Natural killer cell treated with Interleukin-12 subunit alpha and Interleukin-12 subunit beta and Interleukin-15 and Interleukin-18, amount 100 ng/mL, for 72 hours (primary cell): ENCODE results near the gene CRAMP1. TPM values are rescaled to one million over a fixed set of nuclear protein-coding genes. Genes with fewer than 3 reads are reported as not detected.
A peak's percentile ranks its signal among the peaks of the same experiment; 100 is the strongest.

Source experiments
- ATAC-seq, 2 donors: fragments of 150-1000 bp; cut with Tn5 transposase in 1 of 2; sonication (Bioruptor Pico), chemical (Tn5 transposase) in 1 of 2; 2 replicates each; pipeline ENCODE4 v1.10.0; 2021
- DNase-seq: peaks from one replicate; pipeline ENCODE4 v3.0.0; 2022; ENCODE audit warnings: low spot score
- H3K27ac Mint-ChIP-seq, 2 donors: 1 replicate in 1 of 2; 2 replicates in 1 of 2; pipeline ENCODE4 v1.8.0; 2022; ENCODE audit warnings: mixed read lengths in 2 of 2, mild to moderate bottlenecking in 1 of 2, moderate library complexity in 1 of 2
- H3K27me3 Mint-ChIP-seq, 2 donors: 1 replicate in 1 of 2; 2 replicates in 1 of 2; pipeline ENCODE4 v1.8.0; 2022; ENCODE audit warnings: mixed read lengths in 2 of 2
- H3K36me3 Mint-ChIP-seq: one replicate; pipeline ENCODE4 v1.8.0; 2022; ENCODE audit warnings: mixed read lengths
- H3K4me1 Mint-ChIP-seq, 2 donors: 1 replicate in 1 of 2; 2 replicates in 1 of 2; pipeline ENCODE4 v1.8.0; 2022; ENCODE audit warnings: low read depth in 2 of 2, mixed read lengths in 2 of 2, mild to moderate bottlenecking in 1 of 2
- H3K4me3 Mint-ChIP-seq: one replicate; pipeline ENCODE4 v1.8.0; 2022; ENCODE audit warnings: mixed read lengths
- H3K9me3 Mint-ChIP-seq: 2 replicates; pipeline ENCODE4 v1.8.0; 2022; ENCODE audit warnings: mixed read lengths
- total RNA-seq, 2 donors: library from RNA; stranded (reverse); gene quantifications; one replicate each; pipeline ENCODE4 v1.2.3, GENCODE V29; 2022

The CRAMP1 gene
- total RNA-seq, 2 donors from 2014 or later: 33.3 to 35.3 TPM

- no peak overlapping the region for H3K4me3 Mint-ChIP-seq
- H3K27me3 Mint-ChIP-seq: no peaks in the 10 kb centered on the region
- H3K9me3 Mint-ChIP-seq: no peaks in the 10 kb centered on the region
- no peak for ATAC-seq
- peaks cover 36 to 45% of the 10 kb centered on the region in 2 donors for H3K4me1 Mint-ChIP-seq
- peak overlapping the region in 1 of 2 donors; percentile 71 for H3K27ac Mint-ChIP-seq
- no peak for DNase-seq
- H3K36me3 Mint-ChIP-seq: peaks cover 21% of the 10 kb centered on the region
These were observed 35.7 kb downstream of the CRAMP1 start for GRCh38 chr16:1647856-1648255.

DNA sequence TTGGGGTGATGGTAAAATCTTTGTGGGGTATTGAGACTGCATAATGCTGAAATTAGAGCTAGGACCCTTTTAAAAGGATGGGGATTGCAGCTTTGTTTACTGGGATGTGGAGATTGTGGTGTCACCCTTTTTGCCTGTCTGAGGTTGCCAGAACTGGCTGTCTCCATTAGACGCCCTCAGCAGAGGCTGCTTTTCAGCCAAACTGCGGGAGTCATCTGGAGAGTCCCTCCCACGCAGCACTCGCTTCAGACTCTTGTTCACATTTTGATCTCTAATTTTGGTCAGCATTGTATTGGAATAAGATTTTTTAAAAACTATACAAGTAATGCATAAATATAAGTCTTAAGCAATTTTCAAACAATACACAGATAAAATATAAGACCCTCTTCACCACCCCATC, 38.0 kb downstream of the CRAMP1 start:
- peaks cover 27% of the 10 kb centered on the region for H3K36me3 Mint-ChIP-seq
- peak overlapping the region in 1 of 2 donors; percentile 47 for H3K27ac Mint-ChIP-seq
- no peak for ATAC-seq

DNA sequence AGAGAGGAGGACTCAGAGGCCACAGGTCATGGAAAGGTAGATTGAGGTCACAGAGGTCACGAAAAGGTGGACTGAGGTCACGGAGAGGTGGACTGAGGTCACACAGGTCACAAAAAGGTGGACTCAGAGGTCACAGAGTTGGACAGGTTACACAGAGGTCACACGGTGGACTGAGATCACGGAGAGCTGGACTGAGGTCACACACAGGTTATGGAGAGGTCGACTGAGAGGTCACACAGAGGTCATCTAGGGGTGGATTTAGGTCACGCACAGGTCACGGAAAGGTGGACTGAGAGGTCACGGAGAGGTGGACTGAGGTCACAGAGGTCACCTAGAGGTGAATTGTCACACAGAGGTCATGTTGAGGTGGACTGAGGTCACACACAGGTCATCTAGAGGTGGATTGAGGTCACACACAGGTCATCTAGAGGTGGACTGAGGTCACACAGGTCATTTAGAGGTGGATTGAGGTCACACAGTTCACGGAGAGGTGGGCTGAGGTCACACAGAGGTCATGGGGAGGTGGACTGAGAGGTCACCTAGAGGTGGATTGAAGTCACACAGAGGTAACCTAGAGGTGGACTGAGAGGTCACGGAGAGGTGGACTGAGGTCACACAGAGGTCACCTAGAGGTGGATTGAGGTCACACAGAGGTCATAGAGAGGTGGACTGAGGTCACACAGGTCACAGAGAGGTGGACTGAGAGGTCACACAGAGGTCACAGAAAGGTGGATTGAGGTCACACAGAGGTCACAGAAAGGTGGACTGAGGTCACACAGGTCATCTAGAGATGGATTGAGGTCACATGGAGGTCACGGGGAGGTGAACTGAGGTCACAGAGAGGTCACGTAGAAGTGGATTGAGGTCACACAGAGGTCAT, 39.2 kb downstream of the CRAMP1 start:
- Mint-ChIP-seq H3K4me3 (no peak overlapping the region), H3K36me3 (peaks cover 27% of the 10 kb centered on the region), H3K27me3 (no peaks in the 10 kb centered on the region), H3K4me1 (peaks cover 21 to 23% of the 10 kb centered on the region in 2 donors), H3K27ac (peak overlapping the region; percentile 14 to 47), H3K9me3 (no peaks in the 10 kb centered on the region)
- DNase-seq (no peak), ATAC-seq (no peak)

More for the DNA sequence above, 38.0 kb downstream of the CRAMP1 start:
- Mint-ChIP-seq H3K4me1 (peaks cover 31 to 34% of the 10 kb centered on the region in 2 donors), H3K4me3 (no peak overlapping the region), H3K27me3 (no peaks in the 10 kb centered on the region), H3K9me3 (no peaks in the 10 kb centered on the region)
- no peak for DNase-seq

DNA sequence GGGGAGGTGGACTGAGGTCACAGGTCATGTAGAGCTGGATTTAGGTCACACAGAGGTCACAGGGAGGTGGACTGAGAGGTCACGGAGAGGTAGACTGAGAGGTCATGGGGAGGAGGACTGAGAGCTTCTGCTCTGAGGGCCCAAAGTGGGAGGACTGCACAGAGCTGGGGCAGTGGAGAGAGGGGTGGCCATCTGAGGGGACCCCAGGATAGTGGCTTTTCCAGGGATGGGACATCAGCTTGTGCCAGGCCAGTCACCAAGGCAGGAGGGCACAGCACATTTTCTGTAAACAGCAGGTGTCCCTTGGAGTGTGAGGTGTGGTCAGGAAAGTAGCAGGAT, 39.8 kb downstream of the CRAMP1 start:
- peaks cover 27% of the 10 kb centered on the region for H3K36me3 Mint-ChIP-seq
- H3K4me3 Mint-ChIP-seq: no peak overlapping the region
- H3K27me3 Mint-ChIP-seq: no peaks in the 10 kb centered on the region
- H3K4me1 Mint-ChIP-seq: peaks cover 15 to 18% of the 10 kb centered on the region in 2 donors
- no peak for ATAC-seq
- H3K9me3 Mint-ChIP-seq: no peaks in the 10 kb centered on the region
- DNase-seq: no peak
- peak overlapping the region; percentile 14 to 47 for H3K27ac Mint-ChIP-seq

DNA sequence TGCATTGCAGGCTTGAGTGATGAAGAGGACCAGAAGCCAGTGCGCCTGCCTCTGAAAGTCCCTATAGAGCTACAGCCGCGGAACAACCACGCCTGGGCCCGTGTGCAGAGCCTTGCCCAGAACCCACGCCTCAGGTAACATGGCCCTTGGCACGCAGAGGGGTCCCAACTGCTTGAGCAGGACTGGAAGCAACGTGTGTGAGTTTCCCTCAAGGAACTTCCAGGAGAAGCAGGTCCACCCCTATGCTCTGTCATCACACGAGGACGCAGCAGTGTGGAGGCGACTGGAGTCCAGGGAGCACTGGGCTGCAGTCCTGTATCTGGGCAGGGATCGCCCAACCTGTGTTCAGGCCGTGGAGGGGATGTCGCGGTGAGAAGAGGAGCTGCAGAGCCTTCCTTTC, 40.9 kb downstream of the CRAMP1 start:
- no peak for ATAC-seq
- no peak for DNase-seq
- Mint-ChIP-seq H3K27me3 (no peaks in the 10 kb centered on the region), H3K4me3 (no peak overlapping the region), H3K36me3 (peaks cover 22% of the 10 kb centered on the region), H3K4me1 (peaks cover 12 to 14% of the 10 kb centered on the region in 2 donors), H3K9me3 (no peaks in the 10 kb centered on the region), H3K27ac (no peak overlapping the region)

DNA sequence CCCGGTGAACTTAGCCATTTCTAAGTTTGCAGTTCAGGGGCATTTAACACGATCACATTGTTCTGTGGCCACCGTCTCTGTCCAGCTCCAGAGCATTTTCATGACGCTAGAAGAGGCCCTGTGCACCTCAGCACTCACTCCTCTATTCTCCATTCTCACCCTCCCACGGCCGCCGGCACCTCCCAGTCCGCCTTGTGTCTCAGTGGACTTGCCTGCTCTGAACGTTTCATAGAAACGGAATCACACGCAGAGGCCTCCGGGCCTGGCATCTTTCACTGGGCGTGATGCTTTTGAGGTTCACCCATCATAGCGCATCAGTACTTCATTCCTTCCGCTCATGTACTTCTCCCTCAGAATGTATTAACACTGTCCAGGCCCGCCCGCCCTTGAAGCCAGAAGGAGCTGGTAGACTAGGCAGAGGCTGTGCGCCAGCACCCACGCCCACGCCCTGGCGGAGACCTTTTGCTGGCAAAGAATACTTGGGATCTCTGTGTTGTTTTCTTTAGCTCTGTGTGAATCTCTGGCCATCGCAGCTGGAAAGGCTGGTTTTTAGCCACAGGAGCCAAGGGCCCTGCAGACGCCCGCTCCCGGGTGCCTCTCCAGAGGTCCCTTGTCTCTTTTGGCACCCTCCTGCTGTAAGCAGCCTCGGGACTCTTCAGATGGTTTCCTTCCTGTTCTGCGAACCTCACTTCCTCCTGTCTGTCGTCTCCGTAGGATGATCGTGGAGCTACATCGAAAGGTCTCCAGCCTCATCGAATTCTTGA, 42.5 kb downstream of the CRAMP1 start:
- no peak for ATAC-seq

DNA sequence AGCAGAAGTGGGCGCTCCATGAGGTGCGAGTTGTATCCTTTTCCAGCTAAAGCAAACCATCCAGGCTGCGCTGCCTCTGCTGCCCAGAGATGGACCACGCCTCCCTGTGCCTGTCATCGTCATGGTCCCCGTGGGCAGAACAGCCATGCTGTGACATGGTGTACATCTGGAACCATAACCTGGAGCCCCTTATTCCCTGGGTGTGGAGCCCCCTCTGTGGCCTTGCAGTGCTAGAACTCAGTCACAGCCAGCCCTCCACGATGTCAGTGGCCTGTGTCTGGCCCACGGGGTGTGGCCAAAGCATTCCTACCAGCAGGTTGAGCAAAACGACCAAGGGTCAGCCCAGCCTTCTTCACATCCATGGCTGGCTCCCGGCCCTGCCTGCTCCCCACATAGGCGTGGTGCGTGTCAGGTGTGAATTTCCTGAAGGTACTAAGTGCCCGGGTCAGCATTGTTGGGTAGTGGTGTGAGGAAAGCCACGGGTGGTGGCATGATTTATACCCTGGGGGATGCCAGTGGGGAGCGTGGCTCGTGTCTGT, 43.2 kb downstream of the CRAMP1 start:
- ATAC-seq (no peak), DNase-seq (no peak)
- Mint-ChIP-seq H3K9me3 (no peaks in the 10 kb centered on the region), H3K4me3 (no peak overlapping the region), H3K27me3 (no peaks in the 10 kb centered on the region), H3K36me3 (peaks cover 21% of the 10 kb centered on the region), H3K4me1 (peaks cover 12% of the 10 kb centered on the region in 2 donors), H3K27ac (no peak overlapping the region)

More for the DNA sequence above, 42.5 kb downstream of the CRAMP1 start:
- H3K4me3 Mint-ChIP-seq: no peak overlapping the region
- H3K27ac Mint-ChIP-seq: no peak overlapping the region
- peaks cover 21% of the 10 kb centered on the region for H3K36me3 Mint-ChIP-seq
- no peaks in the 10 kb centered on the region for H3K9me3 Mint-ChIP-seq
- no peaks in the 10 kb centered on the region for H3K27me3 Mint-ChIP-seq
- no peak for DNase-seq
- H3K4me1 Mint-ChIP-seq: peaks cover 12 to 13% of the 10 kb centered on the region in 2 donors

- Mint-ChIP-seq H3K4me1 (peaks cover 4 to 5% of the 10 kb centered on the region in 2 donors), H3K4me3 (no peak overlapping the region), H3K27ac (no peak overlapping the region), H3K9me3 (no peaks in the 10 kb centered on the region), H3K27me3 (no peaks in the 10 kb centered on the region), H3K36me3 (peaks cover 14% of the 10 kb centered on the region)
- peak in 1 of 2 donors; percentile 15 for ATAC-seq
- no peak for DNase-seq
These were observed 44.0 kb downstream of the CRAMP1 start for GRCh38 chr16:1655909-1656807.

- Mint-ChIP-seq H3K36me3 (peaks cover 6% of the 10 kb centered on the region), H3K4me3 (no peak overlapping the region), H3K27me3 (no peaks in the 10 kb centered on the region), H3K9me3 (no peaks in the 10 kb centered on the region), H3K4me1 (no peaks in the 10 kb centered on the region), H3K27ac (no peak overlapping the region)
- DNase-seq: no peak
- ATAC-seq: no peak
These were observed 44.9 kb downstream of the CRAMP1 start for GRCh38 chr16:1656808-1657617.

DNA sequence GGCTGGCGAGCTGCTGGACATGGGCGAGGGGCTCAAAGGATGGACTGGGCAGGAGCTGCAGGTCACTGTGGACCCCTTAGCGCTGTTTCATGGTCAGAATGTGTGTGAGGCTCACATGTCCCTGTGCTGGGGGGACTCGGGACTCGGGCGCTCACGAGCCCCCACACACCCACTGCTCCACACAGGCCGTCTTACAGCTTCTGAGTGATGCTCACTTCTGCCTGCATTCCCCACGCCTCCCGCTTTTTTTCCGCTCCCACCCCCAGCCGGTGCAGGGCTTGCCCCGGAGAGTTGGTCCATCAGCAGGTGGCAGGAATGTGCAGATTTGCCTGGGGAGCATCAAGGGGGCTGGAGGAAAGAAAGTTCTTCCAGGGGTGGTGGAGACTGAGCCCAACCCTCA, 45.7 kb downstream of the CRAMP1 start:
- H3K27me3 Mint-ChIP-seq: no peaks in the 10 kb centered on the region
- ATAC-seq: no peak
- no peaks in the 10 kb centered on the region for H3K4me1 Mint-ChIP-seq

DNA sequence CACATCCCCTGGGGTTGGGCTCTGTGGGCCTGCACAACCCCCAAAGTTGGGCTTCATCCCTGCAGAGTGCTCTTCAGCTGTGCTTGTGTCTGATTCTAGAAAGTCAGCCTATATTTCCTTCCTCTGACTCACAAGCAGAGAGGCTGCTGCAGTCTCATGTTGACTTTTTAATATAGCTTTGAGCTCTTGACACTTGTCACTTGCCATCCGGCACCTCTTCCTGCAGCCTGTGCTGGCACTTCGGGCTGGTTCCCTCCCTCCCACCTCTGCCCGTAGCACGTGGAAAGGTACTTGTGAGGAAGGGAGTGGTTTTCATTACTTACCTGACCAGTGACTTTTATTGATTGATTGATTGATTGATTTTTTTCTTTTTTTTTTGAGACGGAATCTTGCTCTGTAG, 46.9 kb downstream of the CRAMP1 start:
- Mint-ChIP-seq H3K4me3 (no peak overlapping the region), H3K4me1 (no peaks in the 10 kb centered on the region), H3K27ac (no peak overlapping the region), H3K9me3 (no peaks in the 10 kb centered on the region), H3K27me3 (no peaks in the 10 kb centered on the region), H3K36me3 (peaks cover 6% of the 10 kb centered on the region)
- DNase-seq: no peak
- ATAC-seq: no peak

More for the DNA sequence above, 45.7 kb downstream of the CRAMP1 start:
- DNase-seq: no peak
- H3K4me3 Mint-ChIP-seq: no peak overlapping the region
- peaks cover 6% of the 10 kb centered on the region for H3K36me3 Mint-ChIP-seq
- H3K9me3 Mint-ChIP-seq: no peaks in the 10 kb centered on the region
- H3K27ac Mint-ChIP-seq: no peak overlapping the region

- Mint-ChIP-seq H3K27ac (no peak overlapping the region), H3K27me3 (no peaks in the 10 kb centered on the region), H3K4me3 (no peak overlapping the region), H3K9me3 (no peaks in the 10 kb centered on the region), H3K36me3 (peaks cover 6% of the 10 kb centered on the region), H3K4me1 (no peaks in the 10 kb centered on the region)
- ATAC-seq (no peak), DNase-seq (no peak)
These were observed 49.7 kb downstream of the CRAMP1 start for GRCh38 chr16:1661826-1662225.
